AG08396 (cell line): ENCODE measurements around the gene AKR7A3.
A peak's percentile ranks its signal among the peaks of the same experiment; 100 is the strongest.
"Not testable (repeated sequence)": the region's sequence is repeated elsewhere in the genome, so short reads cannot be mapped to it uniquely, and the experiment has no call there.

Experiments used
- DNase-seq: peaks from one replicate; pipeline ENCODE4 v3.0.0; 2012; ENCODE audit warnings: low spot score, mixed read lengths

AKR7A3 gene

GRCh38 chr1:19317126-19317910 lies 28.7 kb upstream of the AKR7A3 start:
- DNase-seq: no peak

GRCh38 chr1:19315378-19316198 lies 27.0 kb upstream of the AKR7A3 start:
- no peak for DNase-seq

GRCh38 chr1:19313961-19314882 lies 25.7 kb upstream of the AKR7A3 start:
- no peak for DNase-seq

GRCh38 chr1:19313636-19313959 lies 25.0 kb upstream of the AKR7A3 start:
- no peak for DNase-seq

GRCh38 chr1:19312782-19313635 lies 24.4 kb upstream of the AKR7A3 start:
- DNase-seq: no peak

- DNase-seq: peak; percentile 100
Observed at GRCh38 chr1:19311931-19312781, 23.6 kb upstream of the AKR7A3 start, which contains the start of the genes AKR7A2 and SLC66A1. Gene AKR7A2, minus strand, starts transcription at chr1:19312144. Its CDS starts 20 bp downstream, at chr1:19312124. Gene SLC66A1, plus strand, starts transcription at chr1:19312326. Its CDS starts 5,352 bp downstream, at chr1:19317678.

- peak; percentile 45 for DNase-seq
Observed at GRCh38 chr1:19311503-19311930, 22.9 kb upstream of the AKR7A3 start.

- no peak for DNase-seq
Observed at GRCh38 chr1:19310720-19311502, 22.3 kb upstream of the AKR7A3 start.

GRCh38 chr1:19310061-19310460 lies 21.5 kb upstream of the AKR7A3 start:
- DNase-seq: no peak

- peak; percentile 90 for DNase-seq
Observed at GRCh38 chr1:19309123-19309813, 20.7 kb upstream of the AKR7A3 start.

GRCh38 chr1:19308509-19308907 lies 19.9 kb upstream of the AKR7A3 start:
- no peak for DNase-seq

- no peak for DNase-seq
Observed at GRCh38 chr1:19307794-19308508, 19.4 kb upstream of the AKR7A3 start.

- DNase-seq: no peak
Observed at GRCh38 chr1:19306941-19307340, 18.4 kb upstream of the AKR7A3 start.

- DNase-seq: no peak
Observed at GRCh38 chr1:19305880-19306279, 17.3 kb upstream of the AKR7A3 start.

- DNase-seq: not testable (repeated sequence)
Observed at GRCh38 chr1:19304081-19304480, 15.5 kb upstream of the AKR7A3 start.

GRCh38 chr1:19300211-19300610 lies 11.6 kb upstream of the AKR7A3 start:
- DNase-seq: no peak

GRCh38 chr1:19294638-19295037 lies 6.1 kb upstream of the AKR7A3 start:
- DNase-seq: no peak

- DNase-seq: no peak
Observed at GRCh38 chr1:19289244-19289643, 674 bp upstream of the AKR7A3 start.
